AG09319 (cell line): ENCODE data around the gene FAM184A.
"Not testable (repeated sequence)": the region's sequence is repeated elsewhere in the genome, so short reads cannot be mapped to it uniquely, and the experiment has no call there.

Source experiments
- DNase-seq: peaks from one replicate; pipeline ENCODE4 v3.0.0-alpha.2; 2010; ENCODE audit warnings: low read depth; ENCODE audit errors: extremely low read depth
- CTCF ChIP-seq: IDR thresholded peaks from 2 replicates; pipeline ENCODE4 v1.5.1; 2011; ENCODE audit warnings: low read depth, mild to moderate bottlenecking, inconsistent platforms, low read length, moderate library complexity

The FAM184A gene

GRCh38 chr6:119122336-119122735 is 43.9 kb upstream of the FAM184A start:
- no peak for DNase-seq
- TF ChIP-seq CTCF: no peak

GRCh38 chr6:119121367-119121766 is 42.9 kb upstream of the FAM184A start:
- DNase-seq: no peak
- no peak for TF ChIP-seq CTCF

- no peak for TF ChIP-seq CTCF
- no peak for DNase-seq
Observed at GRCh38 chr6:119119989-119120388, 41.5 kb upstream of the FAM184A start.

GRCh38 chr6:119119062-119119461 is 40.6 kb upstream of the FAM184A start:
- DNase-seq: not testable (repeated sequence)

- DNase-seq: no peak
- no peak for TF ChIP-seq CTCF
Observed at GRCh38 chr6:119116712-119117281, 38.3 kb upstream of the FAM184A start.

GRCh38 chr6:119113961-119114360 is 35.5 kb upstream of the FAM184A start:
- TF ChIP-seq CTCF: no peak
- no peak for DNase-seq

GRCh38 chr6:119112812-119113530 is 34.5 kb upstream of the FAM184A start:
- no peak for DNase-seq

More at GRCh38 chr6:119112812-119113530, 34.5 kb upstream of the FAM184A start:
- TF ChIP-seq CTCF: no peak
